Common myeloid progenitor, CD34-positive (primary cell): ENCODE results near the gene MEX3A.

Experiments
- CTCF ChIA-PET: fragments of 350-600 bp; sonication (Branson Sonifier 250); formaldehyde crosslinking; loops from one replicate; lab custom pipeline; 2021; ENCODE audit warnings: antibody characterized with exemption; lab: Charles Lee
- POLR2A ChIA-PET: fragments of 350-600 bp; sonication (Branson Sonifier 250); formaldehyde crosslinking; loops from one replicate; lab custom pipeline; 2021; ENCODE audit warnings: antibody characterized with exemption; lab: Charles Lee
- DNase-seq, 3 donors: peaks; one replicate each; pipeline versions ENCODE4 v3.0.0 to v3.0.0-alpha.2; 2013
- H3K27ac ChIP-seq, 2 experiments: 1 replicate in 1 of 2; 2 replicates in 1 of 2; pipeline ENCODE4 v1.7.0; 2013; ENCODE audit warnings: inconsistent platforms in 2 of 2, low read length in 2 of 2, mild to moderate bottlenecking in 2 of 2, low read depth in 1 of 2, moderate library complexity in 1 of 2; ENCODE audit not compliant: severe bottlenecking in 2 of 2, insufficient read depth in 1 of 2, poor library complexity in 1 of 2
- H3K27me3 ChIP-seq, 5 experiments: replicated peaks in 2 of 5; 1 replicate in 3 of 5; 2 replicates in 2 of 5; pipeline versions ENCODE4 v1.6.1 to v1.7.0; 2013; ENCODE audit warnings: low read length in 4 of 5, mild to moderate bottlenecking in 2 of 5, moderate library complexity in 2 of 5, inconsistent platforms in 1 of 5; ENCODE audit not compliant: insufficient read depth in 5 of 5, control insufficient read depth in 4 of 5
- H3K36me3 ChIP-seq, 4 experiments: 1 replicate in 2 of 4; 2 replicates in 2 of 4; pipeline versions ENCODE4 v1.6.1 to v1.7.0; 2013; ENCODE audit warnings: low read length in 3 of 4, control low read depth in 1 of 4, mild to moderate bottlenecking in 1 of 4; ENCODE audit not compliant: control insufficient read depth in 4 of 4, insufficient read depth in 4 of 4
- H3K4me1 ChIP-seq, 4 experiments: 1 replicate in 3 of 4; 2 replicates in 1 of 4; pipeline versions ENCODE4 v1.6.1 to v1.7.1; 2013; ENCODE audit warnings: low read length in 3 of 4, mild to moderate bottlenecking in 3 of 4, control low read depth in 1 of 4, inconsistent platforms in 1 of 4, moderate library complexity in 1 of 4; ENCODE audit not compliant: control insufficient read depth in 4 of 4, insufficient read depth in 4 of 4; ENCODE audit errors: control extremely low read depth in 1 of 4
- H3K4me3 ChIP-seq, 7 experiments: 1 replicate in 4 of 7; 2 replicates in 3 of 7; pipeline versions ENCODE4 v1.5.1 to v1.7.0; 2013; ENCODE audit warnings: mild to moderate bottlenecking in 7 of 7, low read length in 6 of 7, moderate library complexity in 6 of 7, inconsistent platforms in 2 of 7, low read depth in 2 of 7, control low read depth in 1 of 7; ENCODE audit not compliant: insufficient read depth in 4 of 7, control insufficient read depth in 1 of 7; ENCODE audit errors: extremely low read depth in 1 of 7
- H3K9me3 ChIP-seq, 5 experiments: 1 replicate in 4 of 5; 2 replicates in 1 of 5; pipeline versions ENCODE4 v1.6.1 to v1.7.1; 2013; ENCODE audit warnings: low read length in 4 of 5, mild to moderate bottlenecking in 2 of 5, inconsistent platforms in 1 of 5, low read depth in 1 of 5, moderate library complexity in 1 of 5; ENCODE audit not compliant: control insufficient read depth in 4 of 5, insufficient read depth in 2 of 5; ENCODE audit errors: control extremely low read depth in 1 of 5
- WGBS: methylation state at CpG from one replicate; pipeline ENCODE4 v1.1.5; 2013; ENCODE audit not compliant: insufficient coverage; 5-methylcytosine and 5-hydroxymethylcytosine counted together

The MEX3A gene

DNA sequence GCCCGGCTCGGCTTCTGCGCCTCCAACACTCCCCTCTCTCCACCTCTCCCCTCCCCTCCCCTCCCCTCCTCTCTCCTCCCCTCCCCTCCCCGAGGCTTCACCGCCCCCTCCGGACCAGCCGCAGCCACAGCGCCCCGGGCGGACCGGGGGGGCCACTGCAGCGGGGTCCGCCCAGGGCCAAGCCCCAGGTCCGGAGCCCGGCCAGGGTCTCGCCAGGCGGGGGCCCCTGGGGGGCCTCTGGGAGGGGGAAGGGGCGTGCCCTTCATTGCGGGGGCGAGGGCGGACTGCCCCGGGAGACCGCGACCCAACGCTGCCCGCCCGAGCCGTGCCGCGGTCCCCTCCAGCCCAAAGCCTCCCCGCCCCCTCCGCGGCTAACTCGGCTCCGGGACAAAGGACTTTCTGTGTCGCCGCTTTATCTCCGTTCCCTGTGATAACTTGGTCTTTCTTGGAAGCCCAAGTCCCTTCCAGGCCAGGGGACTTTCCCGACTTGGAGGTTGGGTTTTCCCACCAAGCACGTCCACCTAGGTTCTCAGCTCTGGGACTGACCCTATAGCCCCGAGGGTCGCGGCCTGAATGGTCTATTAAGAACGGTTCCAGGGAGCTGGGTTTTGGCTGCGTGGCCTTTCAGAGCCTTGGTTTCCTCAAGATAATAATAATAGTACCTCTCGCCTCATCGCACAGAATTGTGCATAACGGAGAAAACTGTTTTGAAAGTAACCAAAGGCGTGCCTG is 28.3 kb downstream of the MEX3A start, which contains the start of gene UBQLN4:
Gene UBQLN4, minus strand, starts transcription at position 31 of the 732 bp plus-strand sequence. CDS start 97 bp downstream, outside the sequence.
- Histone ChIP-seq H3K4me3 (peak within 1 kb of the TSS; percentile 84 to 99 (median 95)), H3K27ac (peak within 1 kb of the TSS; percentile 68 to 92), H3K9me3 (no peaks in the 10 kb centered on the region), H3K36me3 (peaks cover 5 to 43% (median 21%) of the 10 kb centered on the region in 4 experiments), H3K4me1 (peaks cover 8 to 31% (median 22%) of the 10 kb centered on the region in 4 experiments), H3K27me3 (no peaks in the 10 kb centered on the region)
- POLR2A ChIA-PET, result interaction anchor here (0.6 to 1.3 kb wide), 4 partner anchors 9 to 120 kb away, joined by 3 to 4 read pairs (median 4); partner anchors contain the start of gene KHDC4
- WGBS, result 0% methylated on average over 31 of the region's 49 CpGs
- CTCF ChIA-PET, result interaction anchor here (0.9 to 1.4 kb wide), 5 partner anchors 9 to 29 kb away, joined by 3 to 6 read pairs (median 3); no protein-coding TSS in a partner anchor
- DNase-seq, result peak; percentile 86 to 93 (median 92)

GRCh38 chr1:156052862-156053767 is 29.1 kb downstream of the MEX3A start:
- Histone ChIP-seq H3K4me3 (peak overlapping the region; percentile 40 to 93 (median 84)), H3K27me3 (no peaks in the 10 kb centered on the region), H3K36me3 (peaks cover 5 to 43% (median 27%) of the 10 kb centered on the region in 4 experiments), H3K9me3 (no peaks in the 10 kb centered on the region), H3K4me1 (peaks cover 8 to 31% (median 22%) of the 10 kb centered on the region in 4 experiments), H3K27ac (peak overlapping the region in 1 of 2 experiments; percentile 54)
- DNase-seq, result peak; percentile 82 to 89 (median 87)
- under 1% methylated on average over 23 of the region's 63 CpGs for WGBS
- CTCF ChIA-PET, result interaction anchor here (1.4 to 1.5 kb wide), 3 partner anchors 15 to 22 kb away, joined by 3 read pairs; no protein-coding TSS in a partner anchor
- POLR2A ChIA-PET, result interaction anchor here (0.6 to 1.3 kb wide), 4 partner anchors 8 to 119 kb away, joined by 3 to 4 read pairs (median 4); partner anchors contain the start of gene KHDC4

DNA sequence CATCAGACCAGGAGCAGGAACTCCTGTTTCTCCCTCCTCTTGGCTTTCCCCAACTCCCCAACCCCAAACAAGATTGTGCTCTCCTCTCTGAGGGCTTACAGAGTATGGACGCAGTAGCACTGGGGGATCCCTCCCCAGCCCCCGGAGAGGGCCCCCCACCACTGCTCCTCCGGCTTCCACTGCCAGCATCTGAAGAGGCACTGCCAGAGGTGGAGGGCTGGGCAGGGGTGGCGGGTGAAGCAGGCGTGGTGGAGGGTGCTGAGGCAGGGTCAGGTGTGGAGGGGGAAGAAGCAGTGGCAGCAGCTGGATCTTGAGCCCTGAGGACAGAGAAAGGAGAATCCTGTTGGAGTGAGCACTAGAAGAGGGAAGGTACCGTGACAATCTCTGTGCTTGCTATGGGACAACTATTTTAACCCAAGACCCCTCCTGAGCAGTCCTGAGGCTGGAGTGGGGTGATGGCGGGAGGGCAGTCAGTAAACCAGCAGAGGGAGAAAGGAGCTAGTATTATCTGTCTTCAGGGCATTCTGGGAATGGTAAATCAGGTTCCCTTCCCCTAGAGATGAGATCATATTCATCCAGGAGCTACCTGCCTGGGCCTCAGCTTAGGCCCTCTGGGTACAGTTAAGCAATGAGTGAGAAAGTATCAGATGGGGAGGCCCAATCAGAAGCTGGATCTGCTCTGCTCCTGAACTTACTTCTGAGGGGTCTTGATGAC is 31.1 kb downstream of the MEX3A start:
- H3K9me3 ChIP-seq, result no peaks in the 10 kb centered on the region
- no peak for DNase-seq
- H3K27ac ChIP-seq, result no peak overlapping the region
- H3K27me3 ChIP-seq, result no peaks in the 10 kb centered on the region
- ChIA-PET CTCF (interaction anchor here (0.9 to 1.9 kb wide), 5 partner anchors 10 to 113 kb away, joined by 3 to 6 read pairs (median 4); partner anchors contain the start of gene RAB25), POLR2A (interaction anchor here (0.5 to 0.7 kb wide), 2 partner anchors 12 to 59 kb away, joined by 3 read pairs; no protein-coding TSS in a partner anchor)
- peaks cover 5 to 33% (median 24%) of the 10 kb centered on the region in 4 experiments for H3K36me3 ChIP-seq
- WGBS, result no CpG with 5 or more reads among the region's 7 CpGs
- H3K4me3 ChIP-seq, result no peak overlapping the region
- peaks cover 8 to 25% (median 19%) of the 10 kb centered on the region in 4 experiments for H3K4me1 ChIP-seq

DNA sequence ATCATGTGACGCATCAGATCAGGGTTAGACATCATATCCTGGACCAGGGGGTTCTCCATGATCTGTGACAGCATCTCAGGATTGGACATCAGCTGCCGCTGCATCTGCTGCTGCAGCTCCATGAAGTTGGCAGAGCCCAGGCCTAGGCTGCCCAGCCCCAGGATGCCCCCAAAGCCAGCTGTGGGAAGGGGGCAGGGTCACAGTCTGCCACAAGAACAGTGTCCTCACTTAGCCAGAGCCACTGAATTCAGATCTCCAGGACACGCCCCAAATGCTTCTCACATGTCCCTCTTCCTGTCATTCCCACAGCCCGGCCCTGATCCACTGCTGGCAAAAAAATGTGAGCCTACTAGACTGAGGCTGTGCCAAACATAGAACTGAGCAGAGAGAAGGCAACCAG is 31.9 kb downstream of the MEX3A start:
- Histone ChIP-seq H3K36me3 (peaks cover 7 to 33% (median 24%) of the 10 kb centered on the region in 4 experiments), H3K9me3 (no peaks in the 10 kb centered on the region), H3K27me3 (no peaks in the 10 kb centered on the region), H3K27ac (no peak overlapping the region), H3K4me3 (no peak overlapping the region), H3K4me1 (peaks cover 5 to 18% (median 11%) of the 10 kb centered on the region in 4 experiments)
- POLR2A ChIA-PET, result no interaction called here
- no peak for DNase-seq
- CTCF ChIA-PET, result interaction anchor here (1.0 to 1.9 kb wide), 3 partner anchors 16 to 25 kb away, joined by 3 to 6 read pairs (median 3); no protein-coding TSS in a partner anchor
- WGBS, result 96% methylated on average over 4 of the region's 4 CpGs

- peaks cover 10 to 46% (median 28%) of the 10 kb centered on the region in 4 experiments for H3K36me3 ChIP-seq
- no peak overlapping the region for H3K4me3 ChIP-seq
- no peaks in the 10 kb centered on the region for H3K27me3 ChIP-seq
- no peak for DNase-seq
- POLR2A ChIA-PET, result no interaction called here
- CTCF ChIA-PET, result interaction anchor here (0.9 to 1.5 kb wide), 4 partner anchors 23 to 34 kb away, joined by 3 to 4 read pairs (median 3); no protein-coding TSS in a partner anchor
- H3K9me3 ChIP-seq, result no peaks in the 10 kb centered on the region
- 100% methylated on average over 2 of the region's 3 CpGs for WGBS
- H3K4me1 ChIP-seq, result peaks cover 0 to 7% (median 4%) of the 10 kb centered on the region in 4 experiments
- no peak overlapping the region for H3K27ac ChIP-seq
These were observed 33.5 kb downstream of the MEX3A start for GRCh38 chr1:156048663-156049258.
